NCI-H1694 treated with DMSO at 0.1 percent for 48 hours (cell line): Measurements from ENCODE around the gene MRPL33.
"Not testable (repeated sequence)": the region's sequence is repeated elsewhere in the genome, so short reads cannot be mapped to it uniquely, and the experiment has no call there.

Experiments
- DNase-seq: peaks from one replicate; lab custom pipeline; 2025; lab: John Stamatoyannopoulos, UW

The MRPL33 gene

GRCh38 chr2:27742571-27742970 is 28.9 kb upstream of the MRPL33 start:
- no peak for DNase-seq

- not testable (repeated sequence) for DNase-seq
These were observed 26.0 kb upstream of the MRPL33 start for GRCh38 chr2:27745494-27745893.

GRCh38 chr2:27746325-27746724 is 25.2 kb upstream of the MRPL33 start:
- DNase-seq, result no peak

GRCh38 chr2:27747827-27748352 is 23.6 kb upstream of the MRPL33 start:
- DNase-seq, result no peak

GRCh38 chr2:27748803-27749554 is 22.5 kb upstream of the MRPL33 start:
- not testable (repeated sequence) for DNase-seq

- DNase-seq, result no peak
These were observed 20.1 kb upstream of the MRPL33 start for GRCh38 chr2:27751377-27751776.

- no peak for DNase-seq
These were observed 18.8 kb upstream of the MRPL33 start for GRCh38 chr2:27752551-27753237.

- peak; percentile 77 for DNase-seq
These were observed 17.4 kb upstream of the MRPL33 start for GRCh38 chr2:27754138-27754588.

GRCh38 chr2:27754831-27755230 is 16.7 kb upstream of the MRPL33 start:
- no peak for DNase-seq

- no peak for DNase-seq
These were observed 15.4 kb upstream of the MRPL33 start for GRCh38 chr2:27756091-27756490.

GRCh38 chr2:27756544-27757498 is 14.7 kb upstream of the MRPL33 start:
- no peak for DNase-seq

GRCh38 chr2:27762951-27763906 is 8.3 kb upstream of the MRPL33 start:
- no peak for DNase-seq

- DNase-seq, result no peak
These were observed 7.6 kb upstream of the MRPL33 start for GRCh38 chr2:27763907-27764267.

- DNase-seq, result not testable (repeated sequence)
These were observed 7.0 kb upstream of the MRPL33 start for GRCh38 chr2:27764526-27764925.

GRCh38 chr2:27765621-27766286 is 5.8 kb upstream of the MRPL33 start:
- no peak for DNase-seq

GRCh38 chr2:27766287-27766661 is 5.2 kb upstream of the MRPL33 start:
- DNase-seq, result no peak

GRCh38 chr2:27771202-27771547 is 344 bp upstream of the MRPL33 start:
- DNase-seq, result no peak

- no peak for DNase-seq
These were observed 1.3 kb downstream of the MRPL33 start for GRCh38 chr2:27772804-27773203.

GRCh38 chr2:27773959-27774358 is 2.4 kb downstream of the MRPL33 start:
- no peak for DNase-seq

GRCh38 chr2:27776097-27776496 is 4.6 kb downstream of the MRPL33 start:
- DNase-seq, result no peak

- DNase-seq, result no peak
These were observed 5.2 kb downstream of the MRPL33 start for GRCh38 chr2:27776696-27777095.
